Measurements from ENCODE around the gene AGMO.

DNA sequence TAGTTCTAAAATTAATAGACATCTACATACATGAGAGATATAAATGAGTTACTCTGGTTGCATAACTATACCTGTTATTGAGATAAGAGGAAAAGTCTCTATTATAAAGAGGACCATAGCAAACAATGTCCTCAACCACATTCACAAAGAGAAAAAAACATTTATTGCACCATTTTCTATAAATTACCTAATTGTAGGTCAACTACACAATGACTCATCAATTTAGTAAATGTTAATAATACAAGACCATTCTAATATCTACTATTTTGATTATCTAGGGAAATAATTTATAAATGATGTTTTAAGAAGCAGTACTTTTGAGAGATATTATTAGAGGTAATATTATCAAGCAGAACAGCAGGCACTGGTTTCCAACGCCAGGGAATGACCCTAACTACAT lies 246.1 kb downstream of the AGMO start:
- TF ChIP-seq, protein P1, sequence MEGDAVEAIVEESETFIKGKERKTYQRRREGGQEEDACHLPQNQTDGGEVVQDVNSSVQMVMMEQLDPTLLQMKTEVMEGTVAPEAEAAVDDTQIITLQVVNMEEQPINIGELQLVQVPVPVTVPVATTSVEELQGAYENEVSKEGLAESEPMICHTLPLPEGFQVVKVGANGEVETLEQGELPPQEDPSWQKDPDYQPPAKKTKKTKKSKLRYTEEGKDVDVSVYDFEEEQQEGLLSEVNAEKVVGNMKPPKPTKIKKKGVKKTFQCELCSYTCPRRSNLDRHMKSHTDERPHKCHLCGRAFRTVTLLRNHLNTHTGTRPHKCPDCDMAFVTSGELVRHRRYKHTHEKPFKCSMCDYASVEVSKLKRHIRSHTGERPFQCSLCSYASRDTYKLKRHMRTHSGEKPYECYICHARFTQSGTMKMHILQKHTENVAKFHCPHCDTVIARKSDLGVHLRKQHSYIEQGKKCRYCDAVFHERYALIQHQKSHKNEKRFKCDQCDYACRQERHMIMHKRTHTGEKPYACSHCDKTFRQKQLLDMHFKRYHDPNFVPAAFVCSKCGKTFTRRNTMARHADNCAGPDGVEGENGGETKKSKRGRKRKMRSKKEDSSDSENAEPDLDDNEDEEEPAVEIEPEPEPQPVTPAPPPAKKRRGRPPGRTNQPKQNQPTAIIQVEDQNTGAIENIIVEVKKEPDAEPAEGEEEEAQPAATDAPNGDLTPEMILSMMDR (IDR thresholded peaks at IDR 0.05), result no peak
- no peak for TF ChIP-seq EZH2 (IDR thresholded peaks at IDR 0.05; ENCODE audit: borderline replicate concordance, insufficient read depth, low read depth, low read length, poor library complexity, severe bottlenecking)

Measured in B cell (primary cell).